K562 treated with DMSO at 1 percent for 48 hours (cell line): Measurements from ENCODE around the gene PJVK. TPM values are rescaled to one million over a fixed set of nuclear protein-coding genes. Genes with fewer than 3 reads are reported as not detected.

Experiments used
- total RNA-seq: library from RNA; unstranded; fragments of 300-600 nt; gene quantifications from 2 replicates; pipeline ENCODE4 v1.2.3, GENCODE V29; 2022; ENCODE audit warnings: low replicate concordance; ENCODE audit errors: extremely low read depth

PJVK gene, protein sequence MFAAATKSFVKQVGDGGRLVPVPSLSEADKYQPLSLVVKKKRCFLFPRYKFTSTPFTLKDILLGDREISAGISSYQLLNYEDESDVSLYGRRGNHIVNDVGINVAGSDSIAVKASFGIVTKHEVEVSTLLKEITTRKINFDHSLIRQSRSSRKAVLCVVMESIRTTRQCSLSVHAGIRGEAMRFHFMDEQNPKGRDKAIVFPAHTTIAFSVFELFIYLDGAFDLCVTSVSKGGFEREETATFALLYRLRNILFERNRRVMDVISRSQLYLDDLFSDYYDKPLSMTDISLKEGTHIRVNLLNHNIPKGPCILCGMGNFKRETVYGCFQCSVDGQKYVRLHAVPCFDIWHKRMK
- total RNA-seq, result not detected in 2 replicates

DNA sequence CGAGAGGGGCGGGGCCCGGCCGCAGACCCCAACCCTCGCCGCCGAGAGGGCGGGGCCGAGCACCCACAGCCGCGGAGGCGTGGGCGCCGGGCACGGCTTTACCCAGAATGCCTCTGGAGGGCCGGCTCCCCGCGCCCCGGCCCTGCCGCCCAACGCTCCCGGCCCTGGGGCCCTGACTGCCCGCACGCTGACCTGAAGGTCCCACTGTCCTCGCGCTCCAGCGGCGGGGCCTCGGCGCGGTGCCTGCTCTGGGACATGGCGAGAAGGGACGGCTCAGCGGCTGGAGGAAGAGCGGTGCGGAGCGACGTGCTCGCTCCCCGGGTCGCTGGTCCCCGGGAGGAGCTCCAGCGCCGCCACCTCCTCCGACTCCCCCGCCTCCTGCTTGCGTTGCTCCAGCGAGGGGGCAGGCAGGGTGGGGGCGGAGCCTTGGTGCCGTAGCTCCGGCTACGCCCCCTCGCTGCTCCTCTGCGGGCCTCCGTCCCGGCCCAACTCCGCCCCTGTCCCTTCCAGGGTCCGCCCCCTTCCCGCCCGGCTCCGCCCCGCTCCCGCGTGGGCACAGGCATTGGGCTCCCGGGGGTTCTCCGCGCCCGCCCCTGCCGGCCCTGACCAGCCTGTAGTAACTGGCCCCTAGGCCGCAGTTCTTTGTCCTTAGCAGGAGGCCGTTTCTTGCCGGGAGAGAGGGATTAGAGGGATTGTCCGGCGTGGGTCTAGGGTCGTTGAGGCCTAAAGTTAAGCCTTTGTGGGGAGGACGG, at the start of gene PJVK, which contains the start of gene PRKRA:
TSS of gene PJVK (plus strand) at position 605 of the 752 bp plus-strand sequence. CDS start 2,032 bp downstream, outside the sequence.
TSS of gene PRKRA (minus strand) at position 402 of the 752 bp plus-strand sequence. CDS start at position 257, 145 bp downstream.

DNA sequence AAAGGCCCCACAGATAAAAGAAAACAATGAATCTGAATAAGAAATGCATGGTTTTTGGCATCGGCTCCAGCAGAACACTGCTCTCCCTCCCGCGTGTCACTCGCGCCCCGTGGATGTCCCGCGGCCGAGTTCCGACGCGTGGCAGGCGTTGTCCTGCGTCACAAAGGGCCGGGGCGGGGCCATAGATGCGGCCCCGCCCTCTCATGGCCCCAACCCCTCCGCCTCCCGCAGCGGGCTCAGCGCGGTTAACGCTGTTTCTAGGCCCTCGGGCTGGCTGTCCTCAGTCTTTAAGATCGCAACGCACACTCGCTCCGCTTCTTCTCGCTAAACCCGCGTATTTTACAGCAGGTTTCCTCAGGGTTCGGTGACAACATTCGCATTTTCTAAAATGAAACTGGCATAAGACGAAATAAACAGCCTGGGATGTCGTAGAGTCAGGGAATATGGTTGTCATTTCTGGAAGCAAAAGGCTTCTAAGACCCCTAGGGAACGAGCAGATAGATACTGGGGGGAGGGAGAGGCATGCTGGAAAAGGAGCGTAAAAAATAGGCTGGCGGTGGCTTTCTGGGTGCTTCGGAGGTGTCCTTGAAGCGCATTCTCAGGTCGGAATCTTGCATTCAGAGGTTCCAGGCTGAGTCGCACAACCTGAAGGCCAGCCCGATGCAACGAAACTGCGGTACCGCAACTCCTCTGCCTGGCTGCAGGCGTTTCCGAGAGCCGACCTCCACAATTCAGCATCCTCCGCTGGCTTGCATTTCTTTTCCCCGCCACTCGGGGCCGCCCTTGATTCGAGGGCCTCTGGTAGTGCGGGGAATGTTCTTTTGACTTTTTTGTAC, 27.5 kb downstream of the PJVK start, which contains the start of gene FKBP7:
TSS of gene FKBP7 (minus strand) at position 162 of the 836 bp plus-strand sequence. CDS start at position 61, 101 bp downstream.

DNA sequence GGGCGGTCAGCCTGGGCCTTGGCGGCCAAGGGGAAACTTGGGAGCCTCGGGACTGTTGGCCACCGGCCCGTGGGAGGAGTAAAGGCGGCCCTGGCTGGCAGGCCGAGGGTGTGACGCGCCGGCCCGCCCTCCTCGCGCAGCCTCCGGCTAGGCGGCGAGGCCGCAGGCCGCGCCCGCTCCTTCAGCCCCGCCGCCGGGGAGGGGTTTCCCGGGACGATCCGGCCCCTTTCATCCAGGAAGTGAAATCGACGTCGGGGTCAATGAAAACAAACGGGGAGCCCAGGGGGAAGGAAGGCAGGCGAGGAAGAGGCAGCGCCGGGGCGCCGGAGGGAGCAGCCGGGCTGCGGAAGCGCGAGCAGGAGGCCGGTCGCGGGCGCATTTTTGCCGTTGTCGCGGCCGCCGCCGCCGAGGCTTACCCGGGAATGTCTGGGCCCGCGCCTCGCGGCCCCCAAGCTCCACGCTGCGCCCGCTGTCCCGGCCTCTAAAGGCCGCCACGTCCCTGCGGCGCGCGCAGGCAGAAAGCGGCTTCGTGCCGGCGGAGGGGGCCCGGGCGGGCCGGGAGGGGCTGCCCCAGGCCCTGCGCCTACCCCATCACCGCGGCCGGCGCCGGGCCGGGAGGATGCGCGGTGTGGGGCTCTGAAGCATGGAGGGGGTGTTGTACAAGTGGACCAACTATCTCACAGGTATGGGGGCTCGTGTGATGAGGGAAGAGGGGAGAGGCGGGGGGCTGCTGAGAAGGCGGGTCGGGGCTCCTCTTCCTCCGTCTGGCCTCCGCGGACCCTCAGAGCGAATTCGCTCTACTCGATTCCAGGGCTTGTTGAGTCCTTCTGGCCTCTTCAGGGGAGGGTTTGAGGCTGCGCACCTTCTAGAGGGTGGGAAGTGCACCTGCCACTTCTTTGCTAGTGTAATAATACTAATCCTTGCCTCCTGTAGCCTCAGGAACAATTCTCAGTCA, 29.3 kb downstream of the PJVK start, which contains the start of gene PLEKHA3:
TSS of gene PLEKHA3 (plus strand) at position 231 of the 955 bp plus-strand sequence. CDS start at position 644, 413 bp downstream.

Other genes with a start within 250 kb of the PJVK start
- not detected in 2 replicates for gene PRKRA, start 203 bp upstream of the PJVK start, total RNA-seq
- gene FKBP7, start 27.2 kb downstream of the PJVK start, total RNA-seq, result not detected in 2 replicates
- not detected in 2 replicates for gene PLEKHA3, start 29.1 kb downstream of the PJVK start, total RNA-seq